Loucy (cell line): ENCODE data around the gene GRIP1.

Experiments
- H2AFZ ChIP-seq: fragments of 200-600 bp; sonication (generic); 2 replicates; pipeline ENCODE4 v1.6.0; 2016; ENCODE audit warnings: antibody characterized with exemption, mild to moderate bottlenecking, low read length, moderate library complexity
- H3F3A ChIP-seq: fragments of 200-600 bp; 2 replicates; pipeline ENCODE4 v1.6.0; 2016; ENCODE audit warnings: antibody characterized with exemption, low read depth, mild to moderate bottlenecking
- H3K27me3 ChIP-seq: fragments of 200-600 bp; sonication (generic); 2 replicates; pipeline ENCODE4 v1.6.1; 2014; ENCODE audit warnings: low read length, mild to moderate bottlenecking; ENCODE audit not compliant: insufficient read depth, poor library complexity, severe bottlenecking
- H3K36me3 ChIP-seq: fragments of 200-600 bp; sonication (generic); 2 replicates; pipeline ENCODE4 v1.6.1; 2016; ENCODE audit warnings: low read length; ENCODE audit not compliant: insufficient read depth
- H3K4me1 ChIP-seq: fragments of 200-600 bp; sonication (generic); 2 replicates; pipeline ENCODE4 v1.5.1; 2014; ENCODE audit warnings: low read length, mild to moderate bottlenecking; ENCODE audit not compliant: insufficient read depth, poor library complexity, severe bottlenecking
- H3K4me2 ChIP-seq: fragments of 200-600 bp; sonication (generic); 2 replicates; pipeline ENCODE4 v1.6.0; 2014; ENCODE audit warnings: antibody characterized with exemption, low read length, low read depth, mild to moderate bottlenecking; ENCODE audit not compliant: poor library complexity, severe bottlenecking
- H3K4me3 ChIP-seq: fragments of 200-600 bp; sonication (generic); 2 replicates; pipeline ENCODE4 v1.5.1; 2014; ENCODE audit warnings: low read length, mild to moderate bottlenecking, mixed read lengths; ENCODE audit not compliant: poor library complexity, severe bottlenecking
- H3K79me2 ChIP-seq: fragments of 200-600 bp; sonication (generic); 2 replicates; pipeline ENCODE4 v1.6.1; 2014; ENCODE audit warnings: low read length; ENCODE audit not compliant: insufficient read depth
- H3K9ac ChIP-seq: fragments of 200-600 bp; sonication (generic); 2 replicates; pipeline ENCODE4 v1.6.0; 2014; ENCODE audit warnings: mild to moderate bottlenecking, low read depth, low read length, moderate library complexity; ENCODE audit not compliant: poor library complexity, severe bottlenecking
- H3K9me2 ChIP-seq: fragments of 200-600 bp; sonication (generic); replicated peaks from 2 replicates; pipeline ENCODE4 v1.6.1; 2016; ENCODE audit warnings: low read depth, low read length, mixed read lengths
- H3K9me3 ChIP-seq: fragments of 200-600 bp; sonication (generic); 2 replicates; pipeline ENCODE4 v1.6.1; 2014; ENCODE audit warnings: mild to moderate bottlenecking, antibody characterized with exemption, low read length, low read depth; ENCODE audit not compliant: insufficient read depth
- H4K20me1 ChIP-seq: fragments of 200-600 bp; sonication (generic); 2 replicates; pipeline ENCODE4 v1.6.0; 2014; ENCODE audit warnings: antibody characterized with exemption, low read length, mild to moderate bottlenecking; ENCODE audit not compliant: insufficient read depth, poor library complexity, severe bottlenecking
- EZH2phosphoT487 ChIP-seq: fragments of 200-600 bp; IDR thresholded peaks from 2 replicates; pipeline ENCODE4 v1.6.1; 2018; ENCODE audit warnings: antibody characterized with exemption, mild to moderate bottlenecking, moderate library complexity, borderline replicate concordance
- TF ChIP-seq, protein P1 (sequence below): fragments of 200-600 bp; sonication (generic); conservative IDR thresholded peaks from 2 replicates; pipeline ENCODE4 v1.5.1; 2014; ENCODE audit warnings: mild to moderate bottlenecking, antibody characterized with exemption, low read length

GRIP1 gene

DNA sequence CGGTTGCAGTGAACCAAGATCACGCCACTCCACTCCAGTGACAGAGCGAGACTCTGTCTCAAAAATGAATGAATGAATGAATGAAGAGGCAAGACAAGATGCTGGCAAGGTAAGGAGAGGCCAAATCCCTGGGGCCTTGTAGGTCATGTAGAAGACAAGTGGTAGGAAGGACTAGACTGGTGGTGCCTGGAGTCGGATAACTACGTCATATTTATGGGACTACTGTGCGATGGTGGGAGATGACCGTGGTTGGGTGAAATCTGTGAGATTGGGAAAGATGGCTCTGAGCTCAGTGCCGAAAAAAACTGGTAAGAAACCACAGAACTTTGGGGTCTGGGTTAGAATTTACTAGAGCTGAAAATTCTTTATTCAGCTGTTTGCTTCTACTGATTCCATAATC is 326.0 kb downstream of the GRIP1 start:
- Histone ChIP-seq H4K20me1 (no peaks in the 10 kb centered on the region), H3K9me3 (no peaks in the 10 kb centered on the region), H3K79me2 (no peaks in the 10 kb centered on the region), H3K4me2 (no peak overlapping the region), H3K4me3 (no peak overlapping the region), H3K4me1 (peaks cover 8% of the 10 kb centered on the region), H3K36me3 (no peaks in the 10 kb centered on the region; the same call in 1 of the 2 replicates), H2AFZ (no peak overlapping the region), H3K27me3 (no peaks in the 10 kb centered on the region), H3F3A (no peaks in the 10 kb centered on the region), H3K9ac (no peak overlapping the region), H3K9me2 (no peaks in the 10 kb centered on the region)
- TF ChIP-seq EZH2phosphoT487, result no peak
- TF ChIP-seq, protein P1, sequence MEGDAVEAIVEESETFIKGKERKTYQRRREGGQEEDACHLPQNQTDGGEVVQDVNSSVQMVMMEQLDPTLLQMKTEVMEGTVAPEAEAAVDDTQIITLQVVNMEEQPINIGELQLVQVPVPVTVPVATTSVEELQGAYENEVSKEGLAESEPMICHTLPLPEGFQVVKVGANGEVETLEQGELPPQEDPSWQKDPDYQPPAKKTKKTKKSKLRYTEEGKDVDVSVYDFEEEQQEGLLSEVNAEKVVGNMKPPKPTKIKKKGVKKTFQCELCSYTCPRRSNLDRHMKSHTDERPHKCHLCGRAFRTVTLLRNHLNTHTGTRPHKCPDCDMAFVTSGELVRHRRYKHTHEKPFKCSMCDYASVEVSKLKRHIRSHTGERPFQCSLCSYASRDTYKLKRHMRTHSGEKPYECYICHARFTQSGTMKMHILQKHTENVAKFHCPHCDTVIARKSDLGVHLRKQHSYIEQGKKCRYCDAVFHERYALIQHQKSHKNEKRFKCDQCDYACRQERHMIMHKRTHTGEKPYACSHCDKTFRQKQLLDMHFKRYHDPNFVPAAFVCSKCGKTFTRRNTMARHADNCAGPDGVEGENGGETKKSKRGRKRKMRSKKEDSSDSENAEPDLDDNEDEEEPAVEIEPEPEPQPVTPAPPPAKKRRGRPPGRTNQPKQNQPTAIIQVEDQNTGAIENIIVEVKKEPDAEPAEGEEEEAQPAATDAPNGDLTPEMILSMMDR, result no peak

DNA sequence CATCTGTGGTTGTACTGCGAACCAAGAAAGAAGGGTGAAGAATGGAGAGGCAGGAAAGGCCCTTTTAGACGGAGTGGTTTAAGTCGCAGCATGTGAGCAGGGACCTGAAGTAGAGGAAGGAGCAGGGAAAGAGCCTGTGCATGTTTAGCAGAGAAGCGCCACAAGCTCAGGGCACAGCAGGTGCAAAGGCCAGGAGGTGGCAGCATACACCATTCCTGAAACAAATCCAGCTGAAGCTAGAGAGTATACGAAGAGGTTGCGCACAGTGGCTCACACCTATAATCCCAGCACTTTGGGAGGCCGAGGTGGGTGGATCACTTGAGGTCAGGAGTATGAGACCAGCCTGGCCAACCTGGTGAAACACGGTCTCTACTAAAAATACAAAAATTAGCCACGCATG is 326.7 kb downstream of the GRIP1 start:
- Histone ChIP-seq H3K9me2 (no peaks in the 10 kb centered on the region), H3K9ac (no peak overlapping the region), H3K27me3 (no peaks in the 10 kb centered on the region), H4K20me1 (no peaks in the 10 kb centered on the region), H3K4me3 (no peak overlapping the region), H3K4me2 (no peak overlapping the region), H3K79me2 (no peaks in the 10 kb centered on the region), H3F3A (no peaks in the 10 kb centered on the region), H3K9me3 (no peaks in the 10 kb centered on the region), H3K36me3 (no peaks in the 10 kb centered on the region; the same call in 1 of the 2 replicates), H3K4me1 (peaks cover 14% of the 10 kb centered on the region), H2AFZ (no peak overlapping the region)
- TF ChIP-seq EZH2phosphoT487, result no peak
- TF ChIP-seq, protein P1, result peak; percentile 53

DNA sequence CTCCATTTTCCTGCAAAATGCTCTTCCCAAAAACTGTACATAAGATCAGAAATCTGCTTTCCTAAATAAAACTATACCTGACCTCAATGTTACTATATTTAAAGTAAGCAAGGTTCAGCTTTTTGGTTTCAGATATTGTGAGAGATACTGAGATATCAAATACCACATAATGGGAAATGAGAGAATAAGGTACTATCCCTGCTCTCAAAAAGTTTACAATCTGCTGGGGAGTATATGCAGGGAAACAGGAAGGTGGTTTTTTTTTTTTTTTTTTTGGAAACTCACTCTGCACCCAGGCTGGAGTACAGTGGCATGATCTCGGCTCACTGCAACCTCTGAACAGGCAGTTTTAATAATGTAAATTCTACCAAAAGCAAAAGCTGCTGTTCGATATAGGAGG is 327.6 kb downstream of the GRIP1 start:
- H3F3A ChIP-seq, result peaks cover 5% of the 10 kb centered on the region; the same call in 1 of the 2 replicates
- H3K9me2 ChIP-seq, result no peaks in the 10 kb centered on the region
- H3K4me2 ChIP-seq, result no peak overlapping the region
- H2AFZ ChIP-seq, result no peak overlapping the region
- H3K36me3 ChIP-seq, result no peaks in the 10 kb centered on the region; the same call in 1 of the 2 replicates
- no peaks in the 10 kb centered on the region for H3K9me3 ChIP-seq
- H3K79me2 ChIP-seq, result no peaks in the 10 kb centered on the region
- no peaks in the 10 kb centered on the region for H4K20me1 ChIP-seq
- peaks cover 23% of the 10 kb centered on the region for H3K4me1 ChIP-seq
- H3K27me3 ChIP-seq, result no peaks in the 10 kb centered on the region
- TF ChIP-seq EZH2phosphoT487, result no peak
- TF ChIP-seq, protein P1, result no peak
- H3K4me3 ChIP-seq, result no peak overlapping the region
- no peak overlapping the region for H3K9ac ChIP-seq
